ENCODE results near the gene NAA80. TPM values are rescaled to one million over a fixed set of nuclear protein-coding genes. Genes with fewer than 3 reads are reported as not detected.

The NAA80 gene
- total RNA-seq, 6 experiments from 2014 or later = 8.5 to 13.4 (median 10.7) TPM

DNA sequence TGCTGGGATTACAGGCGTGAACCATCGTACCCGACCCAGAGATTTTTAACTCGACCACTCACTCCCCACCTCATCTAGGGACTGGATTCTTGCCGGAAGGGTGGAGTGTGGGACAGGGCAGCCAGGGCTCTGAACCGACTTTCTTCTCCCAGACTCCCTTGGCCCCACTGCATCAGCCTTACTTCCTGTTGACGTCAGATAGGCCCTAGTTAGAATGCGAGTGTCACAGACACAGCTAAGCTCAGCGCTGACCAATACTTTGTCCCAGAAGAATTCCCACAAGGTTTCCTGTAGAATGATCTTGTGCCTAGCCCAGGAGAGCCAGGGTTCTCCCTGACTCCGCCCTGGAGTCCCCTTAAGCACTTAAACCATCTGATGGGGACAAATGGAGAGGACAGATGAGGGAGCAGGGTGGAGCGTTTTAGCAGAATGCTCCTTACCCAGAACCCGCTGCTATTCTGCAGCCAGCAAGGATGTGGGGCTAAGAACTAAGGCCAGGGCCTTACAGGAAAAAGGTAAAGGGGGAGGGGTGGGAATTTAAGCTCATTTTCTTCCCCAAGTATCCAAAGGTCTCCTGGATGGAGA, 34.6 kb upstream of the NAA80 start:
- DNase-seq = no peak
- Mint-ChIP-seq H3K27me3 (ENCODE audit: insufficient read depth) (peaks cover 3% of the 10 kb centered on the region; the same call in 1 of the 2 replicates), H3K27ac (peak overlapping the region; percentile 88), H3K4me1 (ENCODE audit: low read depth) (peaks cover 45% of the 10 kb centered on the region), H3K4me3 (peak overlapping the region; percentile 70), H3K9me3 (no peaks in the 10 kb centered on the region), H3K36me3 (ENCODE audit: low read depth) (peaks cover 24% of the 10 kb centered on the region)
- TF ChIP-seq, protein P1, sequence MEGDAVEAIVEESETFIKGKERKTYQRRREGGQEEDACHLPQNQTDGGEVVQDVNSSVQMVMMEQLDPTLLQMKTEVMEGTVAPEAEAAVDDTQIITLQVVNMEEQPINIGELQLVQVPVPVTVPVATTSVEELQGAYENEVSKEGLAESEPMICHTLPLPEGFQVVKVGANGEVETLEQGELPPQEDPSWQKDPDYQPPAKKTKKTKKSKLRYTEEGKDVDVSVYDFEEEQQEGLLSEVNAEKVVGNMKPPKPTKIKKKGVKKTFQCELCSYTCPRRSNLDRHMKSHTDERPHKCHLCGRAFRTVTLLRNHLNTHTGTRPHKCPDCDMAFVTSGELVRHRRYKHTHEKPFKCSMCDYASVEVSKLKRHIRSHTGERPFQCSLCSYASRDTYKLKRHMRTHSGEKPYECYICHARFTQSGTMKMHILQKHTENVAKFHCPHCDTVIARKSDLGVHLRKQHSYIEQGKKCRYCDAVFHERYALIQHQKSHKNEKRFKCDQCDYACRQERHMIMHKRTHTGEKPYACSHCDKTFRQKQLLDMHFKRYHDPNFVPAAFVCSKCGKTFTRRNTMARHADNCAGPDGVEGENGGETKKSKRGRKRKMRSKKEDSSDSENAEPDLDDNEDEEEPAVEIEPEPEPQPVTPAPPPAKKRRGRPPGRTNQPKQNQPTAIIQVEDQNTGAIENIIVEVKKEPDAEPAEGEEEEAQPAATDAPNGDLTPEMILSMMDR (IDR thresholded peaks at IDR 0.05) = no peak

- TF ChIP-seq, protein P1 (IDR thresholded peaks at IDR 0.05) = no peak
- DNase-seq = no peak
- Mint-ChIP-seq H3K27me3 (ENCODE audit: insufficient read depth) (peaks cover 5% of the 10 kb centered on the region), H3K4me1 (ENCODE audit: low read depth) (peaks cover 46% of the 10 kb centered on the region), H3K27ac (no peak overlapping the region; the same call in 1 of the 2 replicates), H3K4me3 (no peak overlapping the region), H3K36me3 (ENCODE audit: low read depth) (peaks cover 22% of the 10 kb centered on the region; the same call in 1 of the 2 replicates), H3K9me3 (no peaks in the 10 kb centered on the region)
These were observed 32.2 kb upstream of the NAA80 start for GRCh38 chr3:50331364-50331907.

- TF ChIP-seq, protein P1 (IDR thresholded peaks at IDR 0.05) = no peak
- peaks cover 5% of the 10 kb centered on the region for H3K27me3 Mint-ChIP-seq (ENCODE audit: insufficient read depth)
- no peaks in the 10 kb centered on the region for H3K9me3 Mint-ChIP-seq
- H3K4me1 Mint-ChIP-seq (ENCODE audit: low read depth) = peaks cover 35% of the 10 kb centered on the region
- DNase-seq = no peak
- no peak overlapping the region for H3K4me3 Mint-ChIP-seq
- H3K36me3 Mint-ChIP-seq (ENCODE audit: low read depth) = peaks cover 18% of the 10 kb centered on the region; the same call in 1 of the 2 replicates
- H3K27ac Mint-ChIP-seq = no peak overlapping the region
These were observed 31.1 kb upstream of the NAA80 start for GRCh38 chr3:50330330-50330729.

- peak; percentile 94 for DNase-seq
- peak within 1 kb of the TSS; percentile 84 for H3K27ac Mint-ChIP-seq
- peaks cover 2% of the 10 kb centered on the region for H3K27me3 Mint-ChIP-seq (ENCODE audit: insufficient read depth)
- no peaks in the 10 kb centered on the region for H3K9me3 Mint-ChIP-seq
- H3K36me3 Mint-ChIP-seq (ENCODE audit: low read depth) = peaks cover 7% of the 10 kb centered on the region; the same call in 1 of the 2 replicates
- TF ChIP-seq, protein P1 (IDR thresholded peaks at IDR 0.05) = no peak
- H3K4me1 Mint-ChIP-seq (ENCODE audit: low read depth) = peaks cover 14% of the 10 kb centered on the region
- H3K4me3 Mint-ChIP-seq = peak within 1 kb of the TSS; percentile 94
These were observed 28.9 kb upstream of the NAA80 start, which contains the start of gene TUSC2 for GRCh38 chr3:50327943-50328691. TSS of gene TUSC2 (minus strand) at chr3:50328223. CDS start at chr3:50328099, 124 bp downstream.

DNA sequence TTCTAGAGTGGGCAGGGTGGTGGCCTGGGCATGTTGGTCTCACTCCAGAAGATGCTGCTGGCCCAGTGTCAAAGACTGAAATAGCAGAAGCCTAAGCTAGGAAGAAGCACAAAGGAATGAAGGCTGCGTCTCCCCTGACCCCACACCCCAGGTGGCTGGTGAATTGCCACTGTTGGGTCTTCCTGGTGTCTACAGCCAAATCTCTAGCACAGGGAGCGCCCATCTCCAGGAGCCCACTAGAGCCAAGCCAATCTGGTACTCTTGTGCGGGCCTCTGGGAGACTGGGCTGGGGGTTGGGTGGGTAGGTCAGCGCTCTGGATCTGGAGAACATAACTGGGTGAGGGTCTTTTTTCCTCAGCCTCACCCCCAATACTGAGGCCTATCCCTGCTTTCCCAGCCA, 27.9 kb upstream of the NAA80 start:
- DNase-seq = no peak
- Mint-ChIP-seq H3K27ac (peak overlapping the region; percentile 53), H3K4me1 (ENCODE audit: low read depth) (peaks cover 14% of the 10 kb centered on the region), H3K4me3 (peak overlapping the region; percentile 94), H3K27me3 (ENCODE audit: insufficient read depth) (peaks cover 2% of the 10 kb centered on the region), H3K36me3 (ENCODE audit: low read depth) (peaks cover 7% of the 10 kb centered on the region; the same call in 1 of the 2 replicates), H3K9me3 (no peaks in the 10 kb centered on the region)
- TF ChIP-seq, protein P1 (IDR thresholded peaks at IDR 0.05) = no peak

Data from HFFc6 (cell line).